ENCODE results near the gene HAS3. TPM values are rescaled to one million over a fixed set of nuclear protein-coding genes. Genes with fewer than 3 reads are reported as not detected.

The HAS3 gene
- total RNA-seq, 6 donors from 2014 or later: 4.5 to 32.0 (median 15.8) TPM

DNA sequence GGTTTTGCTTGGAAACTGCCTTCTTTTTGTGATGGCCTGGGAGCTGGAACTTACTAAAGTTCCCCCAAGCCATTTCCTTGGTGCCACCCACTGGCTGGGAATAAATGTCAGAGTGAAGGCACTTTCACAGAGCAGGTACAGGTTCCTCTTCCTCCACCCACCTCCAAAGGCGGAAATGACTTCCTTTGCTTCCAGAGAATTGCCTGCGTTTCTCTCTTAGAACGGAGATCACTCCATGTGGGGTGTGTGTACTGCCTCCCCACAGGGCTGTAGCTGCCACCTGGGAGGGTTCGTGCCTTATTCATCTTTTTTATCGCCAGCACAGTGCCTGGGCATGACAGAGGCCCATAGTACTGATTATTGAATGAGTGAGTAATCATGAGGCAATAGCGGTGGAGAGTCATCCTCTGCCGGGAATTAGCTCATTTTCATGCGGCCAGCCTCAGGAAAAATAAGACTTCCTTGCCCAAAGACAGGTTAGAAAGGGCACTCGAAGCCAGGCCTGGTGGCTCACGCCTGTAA lies 32.2 kb upstream of the HAS3 start:
- Histone ChIP-seq H3K27ac (peak overlapping the region in 3 of 4 donors; percentile 24 to 63 (median 42)), H3K4me3 (no peak overlapping the region), H3K9me3 (no peaks in the 10 kb centered on the region), H3K4me1 (peaks cover 0 to 14% (median 4%) of the 10 kb centered on the region in 4 donors), H3K36me3 (no peaks in the 10 kb centered on the region), H3K27me3 (no peaks in the 10 kb centered on the region)
- 70 to 86% methylated on average over 10 of the region's 10 CpGs for WGBS, 2 donors
- ATAC-seq (ENCODE audit: low FRiP score in 2 of 2) (peak; percentile 50 to 76), DNase-seq (peak in 1 of 2 donors; percentile 71)
- TF ChIP-seq EP300 (IDR thresholded peaks at IDR 0.05) (peak in 1 of 4 donors; percentile 39), POLR2A (IDR thresholded peaks at IDR 0.05) (no peak), POLR2AphosphoS5 (IDR thresholded peaks at IDR 0.05) (peak in 1 of 2 donors; percentile 46)
- TF ChIP-seq, protein P1, sequence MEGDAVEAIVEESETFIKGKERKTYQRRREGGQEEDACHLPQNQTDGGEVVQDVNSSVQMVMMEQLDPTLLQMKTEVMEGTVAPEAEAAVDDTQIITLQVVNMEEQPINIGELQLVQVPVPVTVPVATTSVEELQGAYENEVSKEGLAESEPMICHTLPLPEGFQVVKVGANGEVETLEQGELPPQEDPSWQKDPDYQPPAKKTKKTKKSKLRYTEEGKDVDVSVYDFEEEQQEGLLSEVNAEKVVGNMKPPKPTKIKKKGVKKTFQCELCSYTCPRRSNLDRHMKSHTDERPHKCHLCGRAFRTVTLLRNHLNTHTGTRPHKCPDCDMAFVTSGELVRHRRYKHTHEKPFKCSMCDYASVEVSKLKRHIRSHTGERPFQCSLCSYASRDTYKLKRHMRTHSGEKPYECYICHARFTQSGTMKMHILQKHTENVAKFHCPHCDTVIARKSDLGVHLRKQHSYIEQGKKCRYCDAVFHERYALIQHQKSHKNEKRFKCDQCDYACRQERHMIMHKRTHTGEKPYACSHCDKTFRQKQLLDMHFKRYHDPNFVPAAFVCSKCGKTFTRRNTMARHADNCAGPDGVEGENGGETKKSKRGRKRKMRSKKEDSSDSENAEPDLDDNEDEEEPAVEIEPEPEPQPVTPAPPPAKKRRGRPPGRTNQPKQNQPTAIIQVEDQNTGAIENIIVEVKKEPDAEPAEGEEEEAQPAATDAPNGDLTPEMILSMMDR (IDR thresholded peaks at IDR 0.05): no peak

DNA sequence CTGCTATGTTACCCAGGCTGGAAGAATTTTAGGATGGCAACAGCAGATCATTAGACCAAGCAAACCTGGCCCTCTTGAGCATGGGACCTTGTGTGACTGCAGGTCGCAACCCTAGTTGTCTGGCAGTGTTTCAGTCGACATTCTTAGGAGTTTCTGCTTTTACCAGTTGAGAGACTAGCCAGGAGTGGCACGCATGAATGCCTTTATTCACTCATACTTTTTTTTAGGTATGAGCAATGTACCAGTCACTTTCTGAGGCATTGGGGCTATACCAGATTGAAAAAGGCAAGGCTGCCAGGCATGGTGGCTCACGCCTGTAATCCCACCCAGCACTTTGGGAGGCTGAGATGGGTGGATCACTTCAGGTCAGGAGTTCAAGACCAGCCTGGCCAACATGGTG lies 28.2 kb upstream of the HAS3 start:
- ATAC-seq (ENCODE audit: low FRiP score in 2 of 2): no peak

DNA sequence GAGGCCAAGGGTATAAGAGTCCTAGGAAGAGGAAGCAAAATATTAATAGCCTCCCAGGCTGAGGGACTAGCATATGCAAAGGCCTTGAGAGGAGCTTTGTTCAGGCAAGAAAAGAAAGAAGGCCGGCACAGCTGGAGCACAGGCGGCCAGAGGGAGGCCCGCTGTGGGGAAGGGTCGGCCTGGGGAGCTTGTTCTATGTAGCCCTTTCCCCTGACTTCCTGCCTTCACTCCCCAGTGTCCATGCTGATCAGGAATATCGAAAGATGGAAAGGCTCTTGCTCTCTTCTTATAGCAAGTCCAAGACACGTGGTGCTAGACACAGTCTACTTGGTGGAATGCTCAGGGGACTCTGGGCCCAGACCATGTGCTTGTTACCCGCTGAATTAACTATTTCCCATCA lies 27.4 kb upstream of the HAS3 start:
- DNase-seq (peak in 1 of 2 donors; percentile 46), ATAC-seq (ENCODE audit: low FRiP score in 2 of 2) (no peak)
- 84 to 93% methylated on average over 7 of the region's 7 CpGs for WGBS, 2 donors
- no peak overlapping the region for H3K27ac ChIP-seq
- no peaks in the 10 kb centered on the region for H3K36me3 ChIP-seq
- H3K4me3 ChIP-seq: no peak overlapping the region
- peaks cover 0 to 6% (median 0%) of the 10 kb centered on the region in 4 donors for H3K4me1 ChIP-seq
- no peaks in the 10 kb centered on the region for H3K27me3 ChIP-seq
- TF ChIP-seq POLR2A (IDR thresholded peaks at IDR 0.05) (no peak), POLR2AphosphoS5 (IDR thresholded peaks at IDR 0.05) (no peak), EP300 (IDR thresholded peaks at IDR 0.05) (no peak)
- TF ChIP-seq, protein P1 (IDR thresholded peaks at IDR 0.05): no peak
- no peaks in the 10 kb centered on the region for H3K9me3 ChIP-seq

More for the DNA sequence above, 28.2 kb upstream of the HAS3 start:
- Histone ChIP-seq H3K4me3 (no peak overlapping the region), H3K27ac (no peak overlapping the region), H3K36me3 (no peaks in the 10 kb centered on the region), H3K9me3 (no peaks in the 10 kb centered on the region), H3K4me1 (peaks cover 0 to 14% (median 2%) of the 10 kb centered on the region in 4 donors), H3K27me3 (no peaks in the 10 kb centered on the region)
- DNase-seq: no peak
- TF ChIP-seq POLR2A (IDR thresholded peaks at IDR 0.05): no peak
- no peak for TF ChIP-seq EP300 (IDR thresholded peaks at IDR 0.05)
- TF ChIP-seq, protein P1 (IDR thresholded peaks at IDR 0.05): no peak
- no peak for TF ChIP-seq POLR2AphosphoS5 (IDR thresholded peaks at IDR 0.05)
- WGBS, 2 donors: 72 to 84% methylated on average over 4 of the region's 4 CpGs

DNA sequence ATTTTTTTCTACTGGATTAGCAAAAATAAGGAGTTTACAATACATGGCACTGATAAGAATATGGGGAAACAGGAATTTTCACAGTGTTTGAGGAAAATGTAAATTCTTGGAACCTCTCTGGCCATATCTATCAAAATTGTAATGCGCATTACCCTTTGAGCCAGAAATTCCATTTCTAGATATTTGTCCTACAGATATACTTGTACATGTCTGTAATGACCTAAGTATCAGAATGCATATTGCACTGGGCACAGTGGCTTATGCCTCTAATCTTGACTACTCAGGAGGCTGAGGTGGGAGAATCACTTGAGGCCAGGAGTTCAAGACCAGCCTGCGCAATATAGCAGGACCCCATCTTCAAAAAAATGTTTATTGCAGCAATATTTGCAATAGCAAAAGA lies 25.8 kb upstream of the HAS3 start:
- Histone ChIP-seq H3K27ac (no peak overlapping the region), H3K4me1 (peaks cover 0 to 3% (median 1%) of the 10 kb centered on the region in 4 donors), H3K4me3 (no peak overlapping the region), H3K36me3 (peaks cover 0 to 11% (median 2%) of the 10 kb centered on the region in 4 donors), H3K27me3 (no peaks in the 10 kb centered on the region), H3K9me3 (no peaks in the 10 kb centered on the region)
- ATAC-seq (ENCODE audit: low FRiP score in 2 of 2) (no peak), DNase-seq (no peak)
- 96 to 98% methylated on average over 2 of the region's 2 CpGs for WGBS, 2 donors
- no peak for TF ChIP-seq EP300 (IDR thresholded peaks at IDR 0.05)

DNA sequence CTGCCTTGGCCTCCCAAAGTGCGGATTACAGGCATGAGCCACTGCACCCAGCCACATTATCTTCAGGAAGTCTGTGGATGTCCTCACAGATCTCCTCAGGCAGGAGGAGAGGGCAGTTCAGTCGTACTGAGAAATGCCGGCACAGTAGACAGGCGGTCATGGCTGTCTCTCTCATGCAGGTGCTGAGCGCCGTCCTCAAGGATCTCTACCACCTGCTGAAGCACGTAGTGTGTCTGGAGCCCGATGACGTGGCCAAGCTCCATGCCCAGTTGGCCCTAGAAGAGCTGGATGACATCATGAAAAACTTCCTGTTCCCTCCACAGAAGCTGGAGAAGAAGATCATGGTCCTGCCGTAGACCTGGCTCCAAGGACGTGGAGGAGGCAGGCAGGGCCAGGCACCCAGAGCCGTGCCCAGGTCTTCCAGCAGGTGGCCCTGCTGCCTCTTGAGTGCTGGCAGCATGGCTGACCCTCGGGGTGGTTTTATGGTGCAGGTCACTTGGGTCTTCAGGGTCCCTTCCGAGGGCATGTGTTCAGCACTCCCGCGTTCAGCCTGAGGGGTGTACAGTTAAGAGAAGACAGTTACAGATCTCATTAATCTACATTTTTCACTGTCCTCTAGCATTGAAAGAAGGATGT lies 22.0 kb upstream of the HAS3 start:
- DNase-seq (peak; percentile 44 to 48), ATAC-seq (ENCODE audit: low FRiP score in 2 of 2) (peak in 1 of 2 donors; percentile 60)
- peaks cover 0 to 12% (median 2%) of the 10 kb centered on the region in 4 donors for H3K36me3 ChIP-seq
- WGBS, 2 donors: 88 to 89% methylated on average over 12 to 16 of the region's 16 CpGs
- no peak overlapping the region for H3K4me3 ChIP-seq
- TF ChIP-seq POLR2A (IDR thresholded peaks at IDR 0.05): no peak
- TF ChIP-seq, protein P1 (IDR thresholded peaks at IDR 0.05): peak in 3 of 6 experiments; percentile 37 to 40 (median 39)
- H3K9me3 ChIP-seq: no peaks in the 10 kb centered on the region
- H3K27me3 ChIP-seq: no peaks in the 10 kb centered on the region
- no peak overlapping the region for H3K27ac ChIP-seq
- H3K4me1 ChIP-seq: peaks cover 0 to 12% (median 3%) of the 10 kb centered on the region in 4 donors

Measured in upper lobe of left lung (tissue), 6 donors.